Stimulated activated CD4-positive, alpha-beta T cell treated with anti-CD3 and anti-CD28 coated beads, Interleukin-1b, Interleukin-23, amount 100 ng/mL, for 48 hours (primary cell): ENCODE measurements around the gene CARD19.

Experiments
- DNase-seq: peaks from one replicate; pipeline ENCODE4 v3.0.0-alpha.2; 2020

Gene CARD19

GRCh38 chr9:93064392-93065134, 31.5 kb upstream of the CARD19 start:
- peak; percentile 94 for DNase-seq

- DNase-seq: no peak
Measured at GRCh38 chr9:93065135-93065720, 30.8 kb upstream of the CARD19 start.

- no peak for DNase-seq
Measured at GRCh38 chr9:93066978-93067603, 28.9 kb upstream of the CARD19 start.

- DNase-seq: no peak
Measured at GRCh38 chr9:93068956-93069355, 27.1 kb upstream of the CARD19 start.

- peak; percentile 38 for DNase-seq
Measured at GRCh38 chr9:93071464-93071863, 24.6 kb upstream of the CARD19 start.

GRCh38 chr9:93072383-93072795, 23.6 kb upstream of the CARD19 start:
- DNase-seq: no peak

- DNase-seq: no peak
Measured at GRCh38 chr9:93076101-93076791, 19.8 kb upstream of the CARD19 start.

- DNase-seq: no peak
Measured at GRCh38 chr9:93076792-93077128, 19.3 kb upstream of the CARD19 start.

- no peak for DNase-seq
Measured at GRCh38 chr9:93077367-93077766, 18.6 kb upstream of the CARD19 start.

GRCh38 chr9:93077811-93078210, 18.2 kb upstream of the CARD19 start:
- no peak for DNase-seq

- DNase-seq: no peak
Measured at GRCh38 chr9:93079371-93079770, 16.6 kb upstream of the CARD19 start.

GRCh38 chr9:93080406-93080805, 15.6 kb upstream of the CARD19 start:
- no peak for DNase-seq

GRCh38 chr9:93081081-93081529, 14.9 kb upstream of the CARD19 start:
- DNase-seq: no peak

GRCh38 chr9:93081931-93082330, 14.1 kb upstream of the CARD19 start:
- no peak for DNase-seq

GRCh38 chr9:93082841-93083411, 13.1 kb upstream of the CARD19 start:
- no peak for DNase-seq

- DNase-seq: peak; percentile 66
Measured at GRCh38 chr9:93083592-93084470, 12.2 kb upstream of the CARD19 start.

- DNase-seq: no peak
Measured at GRCh38 chr9:93084471-93084881, 11.5 kb upstream of the CARD19 start.

- no peak for DNase-seq
Measured at GRCh38 chr9:93085676-93086075, 10.3 kb upstream of the CARD19 start.

- no peak for DNase-seq
Measured at GRCh38 chr9:93086447-93087224, 9.4 kb upstream of the CARD19 start.

GRCh38 chr9:93087971-93088655, 7.9 kb upstream of the CARD19 start:
- DNase-seq: no peak

- DNase-seq: no peak
Measured at GRCh38 chr9:93088656-93089015, 7.4 kb upstream of the CARD19 start.
